GM12872 (cell line): ENCODE data around the gene VASN.

Experiments used
- TF ChIP-seq, protein P1 (sequence below): IDR thresholded peaks from 3 replicates; pipeline ENCODE4 v1.5.1; 2011; ENCODE audit warnings: low read depth, mild to moderate bottlenecking, low read length, moderate library complexity; ENCODE audit not compliant: insufficient read depth

The VASN gene

GRCh38 chr16:4361033-4361943, 10.4 kb upstream of the VASN start:
- TF ChIP-seq, protein P1, sequence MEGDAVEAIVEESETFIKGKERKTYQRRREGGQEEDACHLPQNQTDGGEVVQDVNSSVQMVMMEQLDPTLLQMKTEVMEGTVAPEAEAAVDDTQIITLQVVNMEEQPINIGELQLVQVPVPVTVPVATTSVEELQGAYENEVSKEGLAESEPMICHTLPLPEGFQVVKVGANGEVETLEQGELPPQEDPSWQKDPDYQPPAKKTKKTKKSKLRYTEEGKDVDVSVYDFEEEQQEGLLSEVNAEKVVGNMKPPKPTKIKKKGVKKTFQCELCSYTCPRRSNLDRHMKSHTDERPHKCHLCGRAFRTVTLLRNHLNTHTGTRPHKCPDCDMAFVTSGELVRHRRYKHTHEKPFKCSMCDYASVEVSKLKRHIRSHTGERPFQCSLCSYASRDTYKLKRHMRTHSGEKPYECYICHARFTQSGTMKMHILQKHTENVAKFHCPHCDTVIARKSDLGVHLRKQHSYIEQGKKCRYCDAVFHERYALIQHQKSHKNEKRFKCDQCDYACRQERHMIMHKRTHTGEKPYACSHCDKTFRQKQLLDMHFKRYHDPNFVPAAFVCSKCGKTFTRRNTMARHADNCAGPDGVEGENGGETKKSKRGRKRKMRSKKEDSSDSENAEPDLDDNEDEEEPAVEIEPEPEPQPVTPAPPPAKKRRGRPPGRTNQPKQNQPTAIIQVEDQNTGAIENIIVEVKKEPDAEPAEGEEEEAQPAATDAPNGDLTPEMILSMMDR = no peak

DNA sequence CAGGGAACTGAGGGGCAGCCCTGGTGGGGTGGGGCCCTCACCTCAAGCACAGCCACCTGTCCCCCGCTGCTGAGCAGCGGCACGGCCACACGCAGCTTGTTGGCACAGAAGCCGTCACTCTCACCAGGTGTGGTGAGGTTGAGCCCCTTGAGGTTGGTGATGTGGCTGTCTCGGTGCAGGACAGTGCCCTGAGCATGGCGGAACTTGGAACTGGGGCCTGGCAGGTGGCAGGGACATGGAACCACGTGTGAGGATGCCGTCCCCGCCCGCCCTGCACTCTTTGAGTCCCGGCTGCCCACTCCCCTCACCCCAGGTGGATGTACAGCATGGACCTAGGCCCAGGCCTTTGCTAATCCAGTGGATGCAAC, 9.7 kb upstream of the VASN start:
- TF ChIP-seq, protein P1 = no peak

- TF ChIP-seq, protein P1 = no peak
These were observed 9.0 kb upstream of the VASN start for GRCh38 chr16:4362476-4363135.

- TF ChIP-seq, protein P1 = no peak
These were observed 7.2 kb upstream of the VASN start for GRCh38 chr16:4364196-4365013.

DNA sequence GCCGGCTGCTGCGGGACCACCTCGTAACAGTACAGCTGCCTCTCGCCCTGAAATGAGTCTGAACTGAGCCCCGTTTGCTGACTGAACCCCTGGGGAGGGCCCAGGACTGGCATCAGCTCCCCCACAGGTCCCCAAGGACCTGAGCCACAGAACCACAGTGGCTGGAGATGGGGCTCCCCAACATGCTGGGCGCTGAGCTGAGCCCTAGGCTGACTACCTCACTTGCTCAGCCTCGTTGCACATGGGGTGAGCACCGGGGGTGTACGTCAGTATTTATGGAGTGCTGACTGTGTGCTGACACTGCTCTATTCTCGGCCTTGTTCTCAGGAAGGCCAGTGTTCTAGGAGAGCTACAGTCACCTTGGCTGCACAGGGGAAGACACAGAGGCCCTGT, 6.6 kb upstream of the VASN start:
- TF ChIP-seq, protein P1 = no peak

- TF ChIP-seq, protein P1 = no peak
These were observed 6.0 kb upstream of the VASN start for GRCh38 chr16:4365615-4366014.

DNA sequence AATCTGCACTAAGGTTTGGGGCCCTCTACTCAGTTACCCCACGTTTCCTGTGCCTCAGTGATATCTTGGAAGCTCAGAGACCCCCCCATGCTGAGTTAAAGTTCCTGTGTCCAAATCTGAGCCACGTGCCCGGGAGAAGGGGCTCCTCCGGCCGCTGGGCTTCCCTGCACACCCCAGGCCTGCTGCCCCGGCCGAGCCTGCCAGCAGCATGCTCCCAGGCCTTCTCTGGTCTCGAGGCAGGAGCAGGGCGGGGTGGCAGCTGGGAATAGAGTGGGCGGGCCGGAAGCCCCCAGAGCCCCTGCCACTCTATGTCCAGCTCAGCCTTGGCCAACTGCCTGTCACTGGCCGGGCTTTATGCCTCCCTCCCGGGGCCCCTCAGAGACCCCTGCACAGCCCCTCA, 5.6 kb upstream of the VASN start:
- TF ChIP-seq, protein P1 = no peak
